A549 (cell line): ENCODE results near the gene TFCP2L1.

ENCODE experiments used
- BHLHE40 ChIP-seq: IDR thresholded peaks from 2 replicates; pipeline ENCODE4 v1.6.1; 2012; ENCODE audit warnings: low read depth, low read length, inconsistent platforms
- CEBPB ChIP-seq, 2 experiments: fragments of >200 bp in 1 of 2; sonication (Bioruptor Twin) in 1 of 2; formaldehyde crosslinking in 1 of 2; IDR thresholded peaks; 2 replicates each; pipeline ENCODE4 v1.6.1; 2012 to 2016
- EP300 ChIP-seq, 2 experiments: fragments of >200 bp; sonication (Bioruptor Twin); formaldehyde crosslinking; IDR thresholded peaks; 2 replicates in 1 of 2; 3 replicates in 1 of 2; pipeline ENCODE4 v1.6.1; 2016 to 2017
- ESRRA ChIP-seq: fragments of 150-350 bp; IDR thresholded peaks from 2 replicates; pipeline ENCODE4 v1.6.1; 2014; ENCODE audit warnings: mild to moderate bottlenecking, low read length, borderline replicate concordance
- FOSB ChIP-seq: fragments of 250-450 bp; sonication (Bioruptor Pico); IDR thresholded peaks from 2 replicates; pipeline ENCODE4 v1.5.0; 2020; ENCODE audit warnings: mild to moderate bottlenecking, moderate library complexity
- GATA3 ChIP-seq: IDR thresholded peaks from 2 replicates; pipeline ENCODE4 v1.6.1; 2012; ENCODE audit warnings: borderline replicate concordance
- MAZ ChIP-seq: fragments of 150-350 bp; IDR thresholded peaks from 2 replicates; pipeline ENCODE4 v1.6.1; 2014; ENCODE audit warnings: antibody characterized with exemption, low read depth, low read length, borderline replicate concordance
- POLR2A ChIP-seq: IDR thresholded peaks from 2 replicates; pipeline ENCODE4 v1.6.1; 2012; ENCODE audit warnings: mild to moderate bottlenecking, low read length
- RAD21 ChIP-seq, 2 experiments: fragments of >200 bp in 1 of 2; sonication (Bioruptor Twin) in 1 of 2; formaldehyde crosslinking in 1 of 2; IDR thresholded peaks in 1 of 2; conservative IDR thresholded peaks in 1 of 2; 2 replicates in 1 of 2; 3 replicates in 1 of 2; pipeline ENCODE4 v1.6.1; 2012 to 2018; ENCODE audit warnings: inconsistent platforms in 1 of 2
- TF ChIP-seq, protein P1 (sequence below): fragments of >200 bp; sonication (Bioruptor Twin); formaldehyde crosslinking; IDR thresholded peaks from 3 replicates; pipeline ENCODE4 v1.5.1; 2016
- TF ChIP-seq, protein P2 (sequence below): IDR thresholded peaks from 2 replicates; pipeline ENCODE4 v1.6.1; 2012
- TF ChIP-seq, protein P3 (sequence below): fragments of 200-600 bp; sonication (generic); IDR thresholded peaks from 2 replicates; pipeline ENCODE4 v1.6.1; 2016; ENCODE audit warnings: antibody characterized with exemption, mild to moderate bottlenecking, moderate library complexity
- TF ChIP-seq, protein P4 (sequence below): fragments of 150-350 bp; IDR thresholded peaks from 2 replicates; pipeline ENCODE4 v1.6.1; 2014; ENCODE audit warnings: low read depth, mild to moderate bottlenecking, low read length
- TF ChIP-seq, protein P5 (sequence below): fragments of 450-650 bp; IDR thresholded peaks from 2 replicates; pipeline ENCODE4 v1.6.1; 2014; ENCODE audit warnings: antibody characterized with exemption

DNA sequence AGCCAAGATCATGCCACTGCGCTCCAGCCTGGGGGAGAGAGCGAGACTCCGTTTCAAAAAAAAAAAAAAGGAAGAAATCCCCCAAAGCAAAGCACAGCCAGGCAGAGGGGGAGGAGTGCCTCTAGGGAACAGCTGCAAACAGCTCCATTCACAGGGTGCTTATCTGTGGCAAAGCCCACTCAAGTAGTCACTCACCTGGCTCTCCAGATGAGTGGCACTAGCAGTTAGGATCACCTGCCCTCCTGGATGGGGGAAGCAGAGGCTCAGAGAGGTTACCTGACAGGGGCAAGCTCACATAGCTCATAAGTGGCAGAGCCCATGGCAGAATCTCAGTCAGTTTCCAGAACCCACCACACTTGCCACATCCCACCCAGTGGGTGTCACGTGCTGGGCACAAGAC is 30.3 kb downstream of the TFCP2L1 start:
- TF ChIP-seq EP300 (IDR thresholded peaks at IDR 0.05) (no peak), RAD21 (conservative IDR thresholded peaks at IDR 0.05 in 1 of 2, IDR thresholded peaks at IDR 0.05 in 1 of 2) (no peak), MAZ (no peak), POLR2A (no peak), BHLHE40 (no peak), FOSB (CRISPR knock-in tag) (no peak), CEBPB (IDR thresholded peaks at IDR 0.05) (no peak), GATA3 (no peak), ESRRA (no peak)
- TF ChIP-seq, protein P1, sequence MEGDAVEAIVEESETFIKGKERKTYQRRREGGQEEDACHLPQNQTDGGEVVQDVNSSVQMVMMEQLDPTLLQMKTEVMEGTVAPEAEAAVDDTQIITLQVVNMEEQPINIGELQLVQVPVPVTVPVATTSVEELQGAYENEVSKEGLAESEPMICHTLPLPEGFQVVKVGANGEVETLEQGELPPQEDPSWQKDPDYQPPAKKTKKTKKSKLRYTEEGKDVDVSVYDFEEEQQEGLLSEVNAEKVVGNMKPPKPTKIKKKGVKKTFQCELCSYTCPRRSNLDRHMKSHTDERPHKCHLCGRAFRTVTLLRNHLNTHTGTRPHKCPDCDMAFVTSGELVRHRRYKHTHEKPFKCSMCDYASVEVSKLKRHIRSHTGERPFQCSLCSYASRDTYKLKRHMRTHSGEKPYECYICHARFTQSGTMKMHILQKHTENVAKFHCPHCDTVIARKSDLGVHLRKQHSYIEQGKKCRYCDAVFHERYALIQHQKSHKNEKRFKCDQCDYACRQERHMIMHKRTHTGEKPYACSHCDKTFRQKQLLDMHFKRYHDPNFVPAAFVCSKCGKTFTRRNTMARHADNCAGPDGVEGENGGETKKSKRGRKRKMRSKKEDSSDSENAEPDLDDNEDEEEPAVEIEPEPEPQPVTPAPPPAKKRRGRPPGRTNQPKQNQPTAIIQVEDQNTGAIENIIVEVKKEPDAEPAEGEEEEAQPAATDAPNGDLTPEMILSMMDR: no peak
- TF ChIP-seq, protein P2, sequence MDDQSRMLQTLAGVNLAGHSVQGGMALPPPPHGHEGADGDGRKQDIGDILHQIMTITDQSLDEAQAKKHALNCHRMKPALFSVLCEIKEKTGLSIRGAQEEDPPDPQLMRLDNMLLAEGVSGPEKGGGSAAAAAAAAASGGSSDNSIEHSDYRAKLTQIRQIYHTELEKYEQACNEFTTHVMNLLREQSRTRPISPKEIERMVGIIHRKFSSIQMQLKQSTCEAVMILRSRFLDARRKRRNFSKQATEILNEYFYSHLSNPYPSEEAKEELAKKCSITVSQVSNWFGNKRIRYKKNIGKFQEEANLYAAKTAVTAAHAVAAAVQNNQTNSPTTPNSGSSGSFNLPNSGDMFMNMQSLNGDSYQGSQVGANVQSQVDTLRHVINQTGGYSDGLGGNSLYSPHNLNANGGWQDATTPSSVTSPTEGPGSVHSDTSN: no peak
- TF ChIP-seq, protein P3, sequence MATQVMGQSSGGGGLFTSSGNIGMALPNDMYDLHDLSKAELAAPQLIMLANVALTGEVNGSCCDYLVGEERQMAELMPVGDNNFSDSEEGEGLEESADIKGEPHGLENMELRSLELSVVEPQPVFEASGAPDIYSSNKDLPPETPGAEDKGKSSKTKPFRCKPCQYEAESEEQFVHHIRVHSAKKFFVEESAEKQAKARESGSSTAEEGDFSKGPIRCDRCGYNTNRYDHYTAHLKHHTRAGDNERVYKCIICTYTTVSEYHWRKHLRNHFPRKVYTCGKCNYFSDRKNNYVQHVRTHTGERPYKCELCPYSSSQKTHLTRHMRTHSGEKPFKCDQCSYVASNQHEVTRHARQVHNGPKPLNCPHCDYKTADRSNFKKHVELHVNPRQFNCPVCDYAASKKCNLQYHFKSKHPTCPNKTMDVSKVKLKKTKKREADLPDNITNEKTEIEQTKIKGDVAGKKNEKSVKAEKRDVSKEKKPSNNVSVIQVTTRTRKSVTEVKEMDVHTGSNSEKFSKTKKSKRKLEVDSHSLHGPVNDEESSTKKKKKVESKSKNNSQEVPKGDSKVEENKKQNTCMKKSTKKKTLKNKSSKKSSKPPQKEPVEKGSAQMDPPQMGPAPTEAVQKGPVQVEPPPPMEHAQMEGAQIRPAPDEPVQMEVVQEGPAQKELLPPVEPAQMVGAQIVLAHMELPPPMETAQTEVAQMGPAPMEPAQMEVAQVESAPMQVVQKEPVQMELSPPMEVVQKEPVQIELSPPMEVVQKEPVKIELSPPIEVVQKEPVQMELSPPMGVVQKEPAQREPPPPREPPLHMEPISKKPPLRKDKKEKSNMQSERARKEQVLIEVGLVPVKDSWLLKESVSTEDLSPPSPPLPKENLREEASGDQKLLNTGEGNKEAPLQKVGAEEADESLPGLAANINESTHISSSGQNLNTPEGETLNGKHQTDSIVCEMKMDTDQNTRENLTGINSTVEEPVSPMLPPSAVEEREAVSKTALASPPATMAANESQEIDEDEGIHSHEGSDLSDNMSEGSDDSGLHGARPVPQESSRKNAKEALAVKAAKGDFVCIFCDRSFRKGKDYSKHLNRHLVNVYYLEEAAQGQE: no peak
- TF ChIP-seq, protein P4, sequence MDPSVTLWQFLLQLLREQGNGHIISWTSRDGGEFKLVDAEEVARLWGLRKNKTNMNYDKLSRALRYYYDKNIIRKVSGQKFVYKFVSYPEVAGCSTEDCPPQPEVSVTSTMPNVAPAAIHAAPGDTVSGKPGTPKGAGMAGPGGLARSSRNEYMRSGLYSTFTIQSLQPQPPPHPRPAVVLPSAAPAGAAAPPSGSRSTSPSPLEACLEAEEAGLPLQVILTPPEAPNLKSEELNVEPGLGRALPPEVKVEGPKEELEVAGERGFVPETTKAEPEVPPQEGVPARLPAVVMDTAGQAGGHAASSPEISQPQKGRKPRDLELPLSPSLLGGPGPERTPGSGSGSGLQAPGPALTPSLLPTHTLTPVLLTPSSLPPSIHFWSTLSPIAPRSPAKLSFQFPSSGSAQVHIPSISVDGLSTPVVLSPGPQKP: no peak
- TF ChIP-seq, protein P5, sequence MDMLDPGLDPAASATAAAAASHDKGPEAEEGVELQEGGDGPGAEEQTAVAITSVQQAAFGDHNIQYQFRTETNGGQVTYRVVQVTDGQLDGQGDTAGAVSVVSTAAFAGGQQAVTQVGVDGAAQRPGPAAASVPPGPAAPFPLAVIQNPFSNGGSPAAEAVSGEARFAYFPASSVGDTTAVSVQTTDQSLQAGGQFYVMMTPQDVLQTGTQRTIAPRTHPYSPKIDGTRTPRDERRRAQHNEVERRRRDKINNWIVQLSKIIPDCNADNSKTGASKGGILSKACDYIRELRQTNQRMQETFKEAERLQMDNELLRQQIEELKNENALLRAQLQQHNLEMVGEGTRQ: no peak
